NCI-H748 (cell line): Measurements from ENCODE around the gene MYCBP2.
"Not testable (repeated sequence)": the region's sequence is repeated elsewhere in the genome, so short reads cannot be mapped to it uniquely, and the experiment has no call there.

Source experiments
- DNase-seq: peaks from one replicate; lab custom pipeline; 2025; ENCODE audit not compliant: unreplicated experiment; lab: John Stamatoyannopoulos, UW

The MYCBP2 gene

DNA sequence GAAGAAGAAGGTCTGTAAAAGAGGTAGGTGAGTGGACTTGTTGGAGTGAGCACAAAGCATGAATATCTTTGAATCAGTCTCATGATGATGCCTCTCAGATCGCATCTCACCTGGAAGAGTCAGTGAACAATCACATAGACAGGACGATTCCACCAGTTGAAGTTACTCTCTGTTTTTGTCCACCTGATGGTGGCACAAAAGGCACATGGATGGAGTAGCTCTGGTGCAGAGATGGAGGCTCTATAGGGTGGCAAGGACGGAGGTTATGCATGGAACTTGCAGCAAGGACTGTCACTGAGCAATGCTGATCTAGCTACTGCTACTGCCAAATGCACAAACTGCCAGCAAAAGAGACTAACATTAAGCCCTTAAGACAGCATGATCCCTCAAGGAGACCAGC is 10.3 kb upstream of the MYCBP2 start:
- no peak for DNase-seq

DNA sequence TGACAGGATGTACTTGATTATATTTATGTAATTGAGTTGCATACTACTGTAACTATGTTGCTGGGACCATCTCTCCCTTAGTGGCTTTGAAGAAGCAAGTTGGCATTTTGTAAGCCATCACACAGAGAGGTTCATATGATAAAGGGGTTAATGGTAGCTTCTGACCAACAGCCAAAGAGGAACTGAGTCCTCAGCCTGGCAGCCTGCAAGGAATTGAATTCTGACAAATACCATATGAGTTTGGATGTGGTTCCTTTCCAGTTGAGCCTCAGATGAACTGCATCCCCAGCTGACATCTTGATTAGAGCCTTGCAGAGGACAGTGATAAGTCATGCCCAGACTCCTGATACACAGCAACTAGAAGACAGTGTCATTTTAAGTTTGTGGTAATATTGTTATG is 8.6 kb upstream of the MYCBP2 start:
- no peak for DNase-seq

DNA sequence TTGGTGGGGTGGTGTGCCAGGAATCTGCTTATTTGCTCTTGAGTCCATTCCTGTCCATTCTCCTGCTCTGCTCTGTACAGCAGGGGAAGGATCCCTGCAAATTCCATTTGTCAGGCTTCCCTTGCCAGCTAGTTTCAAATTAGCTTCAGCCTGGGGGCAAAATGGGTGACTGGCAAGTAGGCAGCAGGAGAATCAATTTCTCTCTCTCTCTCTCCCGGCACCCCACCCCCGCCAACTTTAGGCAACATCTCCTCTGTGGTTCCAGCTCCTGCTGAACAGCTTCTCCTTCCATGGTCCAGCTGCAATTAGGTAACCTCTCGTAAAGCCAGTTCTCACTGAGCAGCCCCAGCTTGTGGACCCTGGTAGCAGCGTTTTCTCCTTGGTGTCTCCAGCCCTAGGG is 6.7 kb upstream of the MYCBP2 start:
- no peak for DNase-seq

- no peak for DNase-seq
Measured at GRCh38 chr13:77331421-77331820, 4.5 kb upstream of the MYCBP2 start.

- DNase-seq = no peak
Measured at GRCh38 chr13:77329911-77330584, 3.2 kb upstream of the MYCBP2 start.

GRCh38 chr13:77329133-77329910 is 2.4 kb upstream of the MYCBP2 start:
- peak; percentile 87 for DNase-seq

DNA sequence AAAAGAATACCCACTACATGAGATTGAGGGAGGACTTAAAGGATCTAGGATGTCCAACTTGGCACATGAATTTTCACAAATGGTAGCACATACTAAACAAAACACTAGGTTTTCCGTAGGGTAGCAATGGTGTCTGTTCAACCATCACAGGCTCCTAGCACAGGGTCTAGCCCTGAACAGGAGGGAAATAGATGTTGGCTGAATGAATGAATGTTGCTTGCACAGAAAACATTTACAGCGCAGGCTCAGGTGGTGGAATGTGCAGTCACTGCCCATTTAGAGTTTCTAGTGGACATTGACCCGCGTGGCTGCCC is 1.9 kb upstream of the MYCBP2 start:
- no peak for DNase-seq

GRCh38 chr13:77325371-77325980 is 1.4 kb downstream of the MYCBP2 start:
- no peak for DNase-seq

GRCh38 chr13:77323858-77324257 is 3.0 kb downstream of the MYCBP2 start:
- DNase-seq = no peak

DNA sequence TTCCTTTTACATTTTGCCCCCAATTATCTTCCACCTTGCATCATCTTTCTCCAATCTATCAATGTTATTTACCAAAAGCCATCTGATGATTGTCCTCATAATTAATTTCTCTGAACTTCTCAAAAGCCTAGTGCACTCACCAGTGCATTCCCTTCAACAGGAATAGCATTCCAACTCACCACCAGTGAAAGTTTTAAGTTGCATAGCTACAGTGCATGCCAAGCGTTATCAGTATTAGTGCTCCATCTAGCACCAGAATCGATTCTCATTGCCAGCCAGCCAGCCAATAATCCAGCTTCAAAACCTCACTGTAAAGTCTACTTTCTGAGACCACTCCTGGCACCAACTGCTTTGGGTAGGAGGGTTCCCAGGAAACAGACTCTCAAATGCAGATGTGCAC is 7.4 kb downstream of the MYCBP2 start:
- no peak for DNase-seq

DNA sequence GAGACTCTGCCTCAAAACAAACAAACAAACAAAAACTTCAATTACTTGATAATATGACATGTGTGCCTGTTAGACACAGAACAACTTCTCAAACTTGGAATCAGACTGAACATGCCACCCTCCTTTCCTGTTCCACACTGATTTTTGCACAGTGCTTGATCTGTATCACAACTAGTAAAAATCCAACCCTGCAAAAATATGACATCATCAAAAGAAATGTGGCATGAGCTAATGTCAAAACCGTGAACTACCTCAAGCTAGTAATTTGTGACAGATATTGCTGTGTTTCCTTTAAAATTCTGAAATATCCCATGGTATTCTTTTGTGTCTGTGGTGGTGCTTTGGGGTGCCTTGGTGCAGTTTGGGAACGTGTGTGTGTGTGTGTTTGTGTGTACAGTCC is 8.2 kb downstream of the MYCBP2 start:
- no peak for DNase-seq

DNA sequence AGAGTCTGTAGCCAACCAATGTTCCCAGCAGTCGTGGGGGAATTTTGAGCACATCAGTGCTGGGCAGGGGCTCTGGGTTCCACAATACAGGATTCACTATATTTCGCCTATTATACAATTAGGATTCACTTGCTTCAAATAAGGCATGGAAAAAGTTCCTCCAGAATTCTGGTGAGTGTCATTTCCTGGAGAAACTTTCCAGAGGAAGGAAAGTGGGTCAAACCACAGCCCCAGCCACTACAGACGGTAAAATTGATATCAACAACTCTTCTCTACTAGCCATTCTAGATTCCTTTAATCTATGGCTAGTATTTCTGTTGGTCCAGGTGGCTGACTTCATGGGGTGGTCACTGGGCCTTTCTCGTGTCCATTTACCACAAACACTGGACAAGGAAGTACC is 10.5 kb downstream of the MYCBP2 start:
- DNase-seq = no peak

DNA sequence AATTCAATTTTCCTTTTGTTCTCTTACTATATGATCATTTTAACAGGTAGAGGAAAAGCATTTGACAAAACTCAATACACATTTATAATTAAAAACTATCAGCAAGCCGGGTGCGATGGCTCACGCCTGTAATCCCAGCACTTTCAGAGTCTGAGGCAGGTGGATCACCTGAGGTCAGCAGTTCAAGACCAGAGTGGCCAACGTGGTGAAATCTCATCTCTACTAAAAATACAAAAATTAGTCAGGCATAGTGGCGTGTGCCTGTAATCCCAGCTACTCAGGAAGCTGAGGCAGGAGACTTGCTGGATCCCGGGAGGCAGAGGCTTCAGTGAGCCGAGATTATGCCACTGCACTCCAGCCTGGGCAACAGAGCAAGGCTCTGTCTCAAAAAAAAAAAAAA is 11.4 kb downstream of the MYCBP2 start:
- not testable (repeated sequence) for DNase-seq

- no peak for DNase-seq
Measured at GRCh38 chr13:77313923-77314322, 13.0 kb downstream of the MYCBP2 start.

GRCh38 chr13:77312311-77312710 is 14.6 kb downstream of the MYCBP2 start:
- no peak for DNase-seq

GRCh38 chr13:77310579-77311279 is 16.2 kb downstream of the MYCBP2 start:
- no peak for DNase-seq

DNA sequence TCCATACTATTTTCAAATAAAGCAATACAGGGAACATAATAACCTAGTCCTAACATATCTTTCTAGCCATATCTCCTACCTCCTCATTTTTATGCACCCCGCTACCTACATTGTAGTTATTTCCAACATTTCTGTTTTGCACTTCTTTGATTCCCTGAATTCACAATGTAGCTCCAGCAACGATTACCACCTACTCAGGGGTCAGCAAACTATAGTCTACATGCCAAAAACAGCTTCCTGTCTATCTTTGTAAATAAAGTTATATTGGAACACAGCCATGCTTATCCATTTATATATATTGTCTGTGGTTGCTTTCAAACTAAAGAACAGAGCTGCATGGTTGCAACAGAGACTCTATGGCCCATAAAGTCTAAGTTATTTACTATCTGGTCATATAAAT is 16.7 kb downstream of the MYCBP2 start:
- DNase-seq = no peak

GRCh38 chr13:77309254-77309653 is 17.6 kb downstream of the MYCBP2 start:
- DNase-seq = no peak

DNA sequence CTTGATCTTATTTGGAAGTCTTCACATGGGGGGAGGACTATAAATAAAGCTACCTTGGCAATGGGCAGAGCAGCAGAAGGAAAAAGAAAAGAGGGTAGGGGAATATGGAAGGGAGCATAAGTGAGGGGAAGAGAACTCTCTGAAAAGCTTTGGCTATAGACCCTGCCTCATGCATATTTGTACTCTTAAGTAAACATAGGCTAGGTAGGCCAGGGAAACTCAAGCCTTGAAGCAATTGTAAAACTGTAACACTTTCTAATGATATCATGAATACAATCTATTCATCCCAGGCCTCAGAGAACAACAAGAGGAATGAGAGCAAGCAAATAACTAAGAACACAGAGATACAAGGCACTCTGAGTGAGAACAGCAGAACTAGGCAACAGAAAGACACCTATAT is 20.4 kb downstream of the MYCBP2 start:
- DNase-seq = no peak

DNA sequence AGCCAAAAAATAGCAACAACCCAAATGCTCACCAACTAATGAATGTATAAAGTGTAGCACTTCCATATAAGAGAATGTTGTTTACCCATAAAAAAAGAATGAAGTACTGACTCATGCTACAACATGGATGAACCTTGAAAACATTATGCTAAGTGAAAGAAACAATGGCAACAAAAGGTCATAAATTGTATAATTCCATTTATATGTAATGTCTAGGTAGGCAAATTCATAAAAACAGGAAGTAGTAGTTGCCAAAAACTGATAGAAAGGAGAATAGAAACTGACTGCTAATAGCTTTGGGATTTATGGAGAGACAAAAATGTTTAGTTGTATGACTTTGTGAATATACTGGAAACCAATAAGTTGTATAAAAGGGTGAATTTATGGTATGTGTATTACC is 21.6 kb downstream of the MYCBP2 start:
- DNase-seq = no peak

GRCh38 chr13:77300176-77301037 is 26.5 kb downstream of the MYCBP2 start:
- DNase-seq = no peak
